HFFc6 (cell line): ENCODE results near the gene MYEF2. TPM values are rescaled to one million over a fixed set of nuclear protein-coding genes. Genes with fewer than 3 reads are reported as not detected.
A peak's percentile ranks its signal among the peaks of the same experiment; 100 is the strongest.

Experiments used
- DNase-seq: peaks from one replicate; pipeline ENCODE4 v3.0.0-alpha.2; 2018
- H3K27ac Mint-ChIP-seq: 2 replicates; pipeline ENCODE4 v1.8.0; 2020; ENCODE audit warnings: mild to moderate bottlenecking, mixed read lengths
- H3K27me3 Mint-ChIP-seq: 2 replicates; pipeline ENCODE4 v1.8.0; 2021; ENCODE audit warnings: mild to moderate bottlenecking, moderate library complexity, mixed read lengths; ENCODE audit not compliant: insufficient read depth
- H3K36me3 Mint-ChIP-seq: 2 replicates; pipeline ENCODE4 v1.8.0; 2021; ENCODE audit warnings: low read depth, mixed read lengths
- H3K4me1 Mint-ChIP-seq: 2 replicates; pipeline ENCODE4 v1.8.0; 2020; ENCODE audit warnings: low read depth, mixed read lengths
- H3K4me3 Mint-ChIP-seq: 2 replicates; pipeline ENCODE4 v1.8.0; 2020; ENCODE audit warnings: mild to moderate bottlenecking, moderate library complexity, mixed read lengths
- H3K9me3 Mint-ChIP-seq: 2 replicates; pipeline ENCODE4 v1.8.0; 2020; ENCODE audit warnings: mild to moderate bottlenecking, mixed read lengths
- CTCF ChIP-seq: fragments of 200-600 bp; sonication (generic); IDR thresholded peaks from 2 replicates; pipeline ENCODE4 v1.5.0; 2021; ENCODE audit warnings: antibody characterized with exemption, mild to moderate bottlenecking
- total RNA-seq, 6 experiments: library from RNA; stranded (reverse); fragmentation: NEBNext Ultra II Directional; extraction: Animal tissue kit (Norgen Biotek cat#: 25700); gene quantifications; 2 replicates in 1 of 6; 3 replicates in 5 of 6; pipeline ENCODE4 v1.2.3, GENCODE V29; 2021

Gene MYEF2
- total RNA-seq, 6 experiments from 2014 or later, result 7.0 to 12.9 (median 11.5) TPM

GRCh38 chr15:48145923-48146322 lies 32.2 kb downstream of the MYEF2 start:
- Mint-ChIP-seq H3K9me3 (no peaks in the 10 kb centered on the region), H3K27ac (no peak overlapping the region), H3K4me3 (no peak overlapping the region; the same call in 1 of the 2 replicates), H3K4me1 (peaks cover 62% of the 10 kb centered on the region), H3K36me3 (peaks cover 13% of the 10 kb centered on the region), H3K27me3 (no peaks in the 10 kb centered on the region)
- no peak for DNase-seq
- TF ChIP-seq CTCF, result no peak

DNA sequence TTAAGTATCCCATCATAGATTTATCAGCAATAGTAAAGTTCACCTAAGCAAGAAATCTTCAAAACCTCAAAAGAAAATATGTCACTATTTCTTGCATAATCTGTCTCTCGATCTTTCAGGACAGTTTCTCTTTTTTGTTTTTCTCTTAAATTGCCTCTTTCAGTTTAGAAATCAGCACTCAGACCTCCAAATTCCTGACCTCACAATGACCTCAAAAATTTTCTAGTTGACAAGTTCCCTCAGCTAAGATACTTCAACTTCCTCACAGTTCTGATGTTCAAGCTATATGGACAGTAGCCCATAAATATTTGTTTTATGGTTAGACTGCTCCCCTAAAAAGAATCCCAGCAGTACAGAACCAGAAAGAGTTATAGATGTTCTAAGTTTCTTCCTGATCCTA lies 33.2 kb downstream of the MYEF2 start:
- DNase-seq, result no peak
- TF ChIP-seq CTCF, result no peak
- peaks cover 55% of the 10 kb centered on the region for H3K4me1 Mint-ChIP-seq
- H3K4me3 Mint-ChIP-seq, result peak overlapping the region; percentile 77
- H3K36me3 Mint-ChIP-seq, result peaks cover 9% of the 10 kb centered on the region
- H3K27me3 Mint-ChIP-seq, result no peaks in the 10 kb centered on the region
- H3K9me3 Mint-ChIP-seq, result no peaks in the 10 kb centered on the region
- peak overlapping the region; percentile 54; the same call in 1 of the 2 replicates for H3K27ac Mint-ChIP-seq

GRCh38 chr15:48143856-48144255 lies 34.2 kb downstream of the MYEF2 start:
- Mint-ChIP-seq H3K4me1 (peaks cover 45% of the 10 kb centered on the region), H3K4me3 (peak overlapping the region; percentile 77), H3K36me3 (peaks cover 6% of the 10 kb centered on the region; the same call in 1 of the 2 replicates), H3K27ac (no peak overlapping the region; the same call in 1 of the 2 replicates), H3K27me3 (no peaks in the 10 kb centered on the region), H3K9me3 (no peaks in the 10 kb centered on the region)
- peak; percentile 41 for DNase-seq
- TF ChIP-seq CTCF, result no peak

GRCh38 chr15:48132874-48133273 lies 45.2 kb downstream of the MYEF2 start:
- Mint-ChIP-seq H3K27me3 (no peaks in the 10 kb centered on the region), H3K36me3 (no peaks in the 10 kb centered on the region), H3K9me3 (no peaks in the 10 kb centered on the region), H3K4me1 (no peaks in the 10 kb centered on the region; the same call in 1 of the 2 replicates), H3K4me3 (no peak overlapping the region), H3K27ac (no peak overlapping the region)
- no peak for TF ChIP-seq CTCF
- DNase-seq, result no peak

DNA sequence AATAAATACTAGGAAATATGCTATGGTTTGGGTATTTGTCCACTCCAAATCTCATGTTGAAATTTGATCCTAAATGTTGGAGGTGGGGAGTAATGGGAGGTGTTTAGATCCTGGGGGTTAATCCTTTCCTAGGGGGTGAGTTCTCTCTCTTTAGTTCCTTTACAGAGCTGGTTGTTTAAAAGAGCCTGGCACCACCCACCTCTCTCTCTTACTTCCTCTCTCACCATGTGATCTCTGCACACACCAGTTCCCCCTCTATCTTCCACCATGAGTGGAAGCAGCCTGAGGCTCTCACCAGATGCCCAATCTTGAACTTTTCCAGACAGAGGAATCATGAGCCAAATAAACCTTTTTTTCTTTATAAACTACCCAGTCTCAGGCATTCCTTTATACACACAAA lies 46.8 kb downstream of the MYEF2 start:
- no peak for DNase-seq
- no peak overlapping the region for H3K27ac Mint-ChIP-seq
- no peak for TF ChIP-seq CTCF
- no peaks in the 10 kb centered on the region for H3K36me3 Mint-ChIP-seq
- H3K9me3 Mint-ChIP-seq, result no peaks in the 10 kb centered on the region
- no peak overlapping the region for H3K4me3 Mint-ChIP-seq
- H3K4me1 Mint-ChIP-seq, result no peaks in the 10 kb centered on the region
- H3K27me3 Mint-ChIP-seq, result peaks cover 2% of the 10 kb centered on the region; the same call in 1 of the 2 replicates
